Adrenal gland (tissue), 12 donors: Measurements from ENCODE around the gene ZNHIT2. TPM values are rescaled to one million over a fixed set of nuclear protein-coding genes. Genes with fewer than 3 reads are reported as not detected.

Experiments used
- DNase-seq, 7 donors: peaks; one replicate each; pipeline ENCODE4 v3.0.0-alpha.2; 2019 to 2020
- H3K27ac ChIP-seq, 5 donors: fragments of 200-600 bp; sonication (generic) in 4 of 5; 1 replicate in 3 of 5; 2 replicates in 2 of 5; pipeline versions ENCODE4 v1.5.1 to v1.8.0; 2016 to 2020; ENCODE audit warnings: mild to moderate bottlenecking in 1 of 5
- H3K27me3 ChIP-seq: fragments of 200-600 bp; 2 replicates; pipeline ENCODE4 v1.8.0; 2021
- H3K36me3 ChIP-seq, 2 donors: fragments of 200-600 bp; replicated peaks in 1 of 2; 1 replicate in 1 of 2; 2 replicates in 1 of 2; pipeline versions ENCODE4 v1.5.1 to v1.8.0; 2018 to 2022
- H3K4me1 ChIP-seq, 2 donors: fragments of 200-600 bp; replicated peaks in 1 of 2; 1 replicate in 1 of 2; 2 replicates in 1 of 2; pipeline versions ENCODE4 v1.5.1 to v1.8.0; 2018 to 2021
- H3K4me3 ChIP-seq, 4 donors: fragments of 200-600 bp; sonication (generic) in 3 of 4; one replicate each; pipeline ENCODE4 v1.5.1; 2016 to 2018
- H3K9me3 ChIP-seq, 3 donors: fragments of 200-600 bp; sonication (generic) in 1 of 3; replicated peaks in 1 of 3; 1 replicate in 2 of 3; 2 replicates in 1 of 3; pipeline versions ENCODE4 v1.5.1 to v1.8.0; 2016 to 2021
- CTCF ChIP-seq, 6 experiments: fragments of 450-650 bp in 4 of 6; fragments of 200-600 bp in 2 of 6; sonication (generic) in 1 of 6; IDR thresholded peaks; 1 replicate in 5 of 6; 2 replicates in 1 of 6; pipeline versions ENCODE4 v1.5.1 to v1.8.0; 2016 to 2021; ENCODE audit warnings: antibody characterized with exemption in 6 of 6, mild to moderate bottlenecking in 2 of 6, moderate library complexity in 1 of 6
- POLR2A ChIP-seq, 2 donors: fragments of 450-650 bp; IDR thresholded peaks; one replicate each; pipeline ENCODE4 v1.6.1; 2017; ENCODE audit warnings: antibody characterized with exemption in 2 of 2, mild to moderate bottlenecking in 2 of 2, moderate library complexity in 1 of 2
- WGBS, 4 donors: extraction: QIAGEN DNeasy Blood & Tissue Kit in 2 of 4; methylation state at CpG; one replicate each; pipeline versions ENCODE4 v1.1.5 to v1.1.7; 2013 to 2017; 5-methylcytosine and 5-hydroxymethylcytosine counted together
- intact Hi-C, 2 donors: fragments of 100-400 bp; cut with DNase I; formaldehyde crosslinking; loops; one replicate each; pipeline versions ENCODE4 v1.14.1 to v1.15.0; 2022 to 2023
- polyA plus RNA-seq, 3 donors: library from polyadenylated mRNA; stranded (reverse); fragments of 200-250 nt in 2 of 3; fragments of 350-450 nt in 1 of 3; fragmentation: Illumina TruSeq in 1 of 3; extraction: RNeasy Lipid Tissue Mini Kit (QIAGEN cat#74804) in 1 of 3; gene quantifications; one replicate each; pipeline ENCODE4 v1.2.3, GENCODE V29; 2013 to 2014
- total RNA-seq, 9 donors: library from RNA; depleted of rRNA in 4 of 9; stranded (reverse); fragments of >200 nt in 4 of 9; fragments of 120-200 nt in 1 of 9; fragmentation: NEBNext Ultra II Directional in 1 of 9; extraction: Animal tissue kit (Norgen Biotek cat#: 25700) in 1 of 9; gene quantifications; one replicate each; pipeline versions ENCODE4 v1.1.0 to v1.2.4, GENCODE V29; 2013 to 2023
- donor health status: healthy with polysubstance abuse.
- donor health status: Bipolar disorder and iron deficiency.
- donor health status: DM: yes; HTN: yes; CAD: no.
- donor health status: DM: no; HTN: no; CAD: no.
- donor health status: DM: no; HTN: no; CAD: no.
- donor health status: DM: yes; HTN: yes; CAD: no.

Gene ZNHIT2
- total and polyA plus RNA-seq, 12 donors, result 0.48 to 39.8 (median 20.5) TPM

- intact Hi-C loops, result loop anchor here in 1 of 2 donors (10.0 kb wide), 1 partner anchor 64 kb away; the partner anchor contains the start of gene ARL2
- Histone ChIP-seq H3K4me3 (no peak overlapping the region), H3K9me3 (no peaks in the 10 kb centered on the region), H3K4me1 (peaks cover 0 to 7% of the 10 kb centered on the region in 2 donors), H3K27ac (no peak overlapping the region), H3K36me3 (no peaks in the 10 kb centered on the region), H3K27me3 (no peaks in the 10 kb centered on the region)
- DNase-seq, result no peak
- WGBS, 4 donors, result 92 to 98% (median 94%) methylated on average over 5 to 9 of the region's 9 CpGs
- TF ChIP-seq POLR2A (IDR thresholded peaks at IDR 0.05) (no peak), CTCF (IDR thresholded peaks at IDR 0.05) (no peak)
Observed at GRCh38 chr11:65078786-65079342, 38.6 kb downstream of the ZNHIT2 start.

- intact Hi-C loops, result loop anchor here in 1 of 2 donors (10.0 kb wide), 1 partner anchor 63 kb away; the partner anchor contains the start of gene ARL2
- H3K36me3 ChIP-seq, result no peaks in the 10 kb centered on the region
- H3K27ac ChIP-seq, result no peak overlapping the region
- TF ChIP-seq CTCF (IDR thresholded peaks at IDR 0.05) (peak; percentile 32 to 65 (median 53)), POLR2A (IDR thresholded peaks at IDR 0.05) (no peak)
- no peaks in the 10 kb centered on the region for H3K27me3 ChIP-seq
- no peaks in the 10 kb centered on the region for H3K9me3 ChIP-seq
- WGBS, 4 donors, result 58 to 72% (median 69%) methylated on average over 3 of the region's 3 CpGs
- DNase-seq, result peak in 6 of 7 donors; percentile 29 to 72 (median 60)
- H3K4me1 ChIP-seq, result peaks cover 0 to under 1% of the 10 kb centered on the region in 2 donors
- H3K4me3 ChIP-seq, result no peak overlapping the region
Observed at GRCh38 chr11:65078151-65078550, 39.4 kb downstream of the ZNHIT2 start.

- no peak for TF ChIP-seq CTCF (IDR thresholded peaks at IDR 0.05)
- no peak for TF ChIP-seq POLR2A (IDR thresholded peaks at IDR 0.05)
- H3K36me3 ChIP-seq, result no peaks in the 10 kb centered on the region
- intact Hi-C loops, result loop anchor here in 1 of 2 donors (10.0 kb wide), 1 partner anchor 63 kb away; the partner anchor contains the start of gene ARL2
- WGBS, 4 donors, result 64 to 86% (median 78%) methylated on average over 2 to 4 of the region's 4 CpGs
- H3K27ac ChIP-seq, result no peak overlapping the region
- no peak overlapping the region for H3K4me3 ChIP-seq
- no peak for DNase-seq
- H3K9me3 ChIP-seq, result no peaks in the 10 kb centered on the region
- H3K27me3 ChIP-seq, result no peaks in the 10 kb centered on the region
- H3K4me1 ChIP-seq, result no peaks in the 10 kb centered on the region
Observed at GRCh38 chr11:65077451-65077850, 40.0 kb downstream of the ZNHIT2 start.

- no peaks in the 10 kb centered on the region for H3K4me1 ChIP-seq
- H3K9me3 ChIP-seq, result no peaks in the 10 kb centered on the region
- no peak overlapping the region for H3K4me3 ChIP-seq
- TF ChIP-seq POLR2A (IDR thresholded peaks at IDR 0.05) (no peak), CTCF (IDR thresholded peaks at IDR 0.05) (no peak)
- 47 to 78% (median 61%) methylated on average over 1 of the region's 1 CpG for WGBS, 4 donors
- no peak for DNase-seq
- H3K27me3 ChIP-seq, result no peaks in the 10 kb centered on the region
- intact Hi-C loops, result loop anchor here in 1 of 2 donors (10.0 kb wide), 1 partner anchor 58 kb away; the partner anchor contains the start of gene ARL2
- H3K27ac ChIP-seq, result no peak overlapping the region
- H3K36me3 ChIP-seq, result no peaks in the 10 kb centered on the region
Observed at GRCh38 chr11:65072631-65072966, 44.9 kb downstream of the ZNHIT2 start.
